ENCODE data around the gene ANKRD11. TPM values are rescaled to one million over a fixed set of nuclear protein-coding genes. Genes with fewer than 3 reads are reported as not detected.

The ANKRD11 gene
- 100 to 1,000 TPM; 174 to 177 TPM for total RNA-seq

- DNase-seq, result peak; percentile 99
- peak within 1 kb of the TSS; percentile 98 for H3K27ac Mint-ChIP-seq
- H3K4me1 Mint-ChIP-seq (ENCODE audit: low read depth), result peaks cover 50% of the 10 kb centered on the region
- CTCF ChIA-PET, result interaction anchor here (0.6 kb wide), 1 partner anchor 221 kb away, joined by 3 read pairs; no protein-coding TSS in a partner anchor
- no peaks in the 10 kb centered on the region for H3K9me3 Mint-ChIP-seq
- peak within 1 kb of the TSS; percentile 96 for H3K4me3 Mint-ChIP-seq
- peaks cover 19% of the 10 kb centered on the region for H3K36me3 Mint-ChIP-seq (ENCODE audit: low read depth)
- intact Hi-C loops (cut with micrococcal nuclease), result loop anchor here (1.0 to 2.0 kb wide), 3 partner anchors 15 to 250 kb away; partner anchors contain the start of gene RPL13
- no peaks in the 10 kb centered on the region for H3K27me3 Mint-ChIP-seq (ENCODE audit: low read depth)
These were observed at the start of gene ANKRD11 for GRCh38 chr16:89490439-89491237. Gene ANKRD11, minus strand, starts transcription at chr16:89490561. Its CDS starts 173,542 bp downstream, at chr16:89317019.

DNA sequence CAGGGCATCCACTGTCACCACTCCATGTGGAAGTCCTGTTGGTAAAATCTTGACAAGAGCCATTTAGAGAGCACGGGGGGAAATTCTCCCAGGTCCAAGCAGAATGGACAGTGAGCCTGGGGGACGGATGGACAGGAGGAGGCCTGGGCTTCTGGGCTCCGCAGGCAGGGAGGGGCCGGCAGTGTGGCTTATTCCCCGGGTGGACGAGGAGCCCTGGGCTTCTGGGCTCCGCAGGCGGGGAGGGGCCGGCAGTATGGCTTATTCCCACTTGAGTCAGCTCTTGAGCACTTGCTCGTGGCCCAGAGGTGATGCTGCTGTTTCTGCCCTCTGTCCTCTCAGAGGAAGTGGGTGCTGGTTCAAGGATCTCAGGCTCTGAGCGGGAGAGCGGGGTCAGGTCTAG, 47.9 kb upstream of the ANKRD11 start:
- Mint-ChIP-seq H3K4me1 (ENCODE audit: low read depth) (peaks cover 21% of the 10 kb centered on the region), H3K36me3 (ENCODE audit: low read depth) (peaks cover 19% of the 10 kb centered on the region), H3K27me3 (ENCODE audit: low read depth) (no peaks in the 10 kb centered on the region), H3K4me3 (no peak overlapping the region), H3K9me3 (no peaks in the 10 kb centered on the region), H3K27ac (no peak overlapping the region)
- CTCF ChIA-PET, result interaction anchor here (1.0 kb wide), 1 partner anchor 19 kb away, joined by 4 read pairs; no protein-coding TSS in a partner anchor
- DNase-seq, result no peak
- intact Hi-C loops (cut with micrococcal nuclease), result no loop called here

GRCh38 chr16:89537549-89537925, 47.2 kb upstream of the ANKRD11 start:
- no peaks in the 10 kb centered on the region for H3K9me3 Mint-ChIP-seq
- intact Hi-C loops (cut with micrococcal nuclease), result no loop called here
- no peak overlapping the region for H3K27ac Mint-ChIP-seq
- CTCF ChIA-PET, result interaction anchor here (0.7 to 1.0 kb wide), 2 partner anchors 20 to 26 kb away, joined by 3 to 4 read pairs; no protein-coding TSS in a partner anchor
- H3K4me3 Mint-ChIP-seq, result no peak overlapping the region
- no peak for DNase-seq
- peaks cover 18% of the 10 kb centered on the region for H3K36me3 Mint-ChIP-seq (ENCODE audit: low read depth)
- peaks cover 21% of the 10 kb centered on the region for H3K4me1 Mint-ChIP-seq (ENCODE audit: low read depth)
- H3K27me3 Mint-ChIP-seq (ENCODE audit: low read depth), result no peaks in the 10 kb centered on the region

GRCh38 chr16:89536886-89537548, 46.7 kb upstream of the ANKRD11 start:
- no peaks in the 10 kb centered on the region for H3K9me3 Mint-ChIP-seq
- intact Hi-C loops (cut with micrococcal nuclease), result no loop called here
- H3K36me3 Mint-ChIP-seq (ENCODE audit: low read depth), result peaks cover 19% of the 10 kb centered on the region
- H3K27me3 Mint-ChIP-seq (ENCODE audit: low read depth), result no peaks in the 10 kb centered on the region
- H3K27ac Mint-ChIP-seq, result no peak overlapping the region
- H3K4me3 Mint-ChIP-seq, result no peak overlapping the region
- H3K4me1 Mint-ChIP-seq (ENCODE audit: low read depth), result peaks cover 21% of the 10 kb centered on the region
- CTCF ChIA-PET, result interaction anchor here (0.7 to 1.0 kb wide), 2 partner anchors 20 to 26 kb away, joined by 3 to 4 read pairs; no protein-coding TSS in a partner anchor
- DNase-seq, result no peak

GRCh38 chr16:89536371-89536770, 46.0 kb upstream of the ANKRD11 start:
- intact Hi-C loops (cut with micrococcal nuclease), result no loop called here

DNA sequence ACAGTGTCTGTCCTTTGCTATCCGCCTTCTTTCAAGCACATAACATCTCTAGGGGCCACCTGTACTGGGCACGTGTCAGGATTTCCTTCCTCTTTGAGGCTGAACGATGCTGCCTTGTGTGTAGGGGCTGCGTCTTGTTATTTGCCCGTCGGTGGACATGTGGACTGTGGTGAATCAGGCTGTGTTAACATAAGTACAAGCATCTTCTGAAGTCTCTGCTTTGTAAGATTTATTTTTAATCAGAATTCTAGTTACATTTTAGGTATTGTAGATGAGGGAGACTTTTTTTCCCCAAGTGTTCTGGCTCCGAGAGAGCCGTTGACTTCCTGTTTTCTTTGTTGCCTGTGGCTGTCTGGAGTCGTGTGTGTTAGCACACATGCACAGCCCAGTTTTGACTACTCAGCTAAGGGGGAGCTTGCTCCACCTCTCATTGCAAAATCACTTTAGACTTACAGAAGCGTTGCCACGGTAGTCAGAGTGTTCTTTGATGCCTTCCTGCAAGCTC, 43.9 kb upstream of the ANKRD11 start:
- Mint-ChIP-seq H3K9me3 (no peaks in the 10 kb centered on the region), H3K36me3 (ENCODE audit: low read depth) (peaks cover 23% of the 10 kb centered on the region), H3K27ac (peak overlapping the region; percentile 55), H3K27me3 (ENCODE audit: low read depth) (no peaks in the 10 kb centered on the region), H3K4me1 (ENCODE audit: low read depth) (peaks cover 21% of the 10 kb centered on the region), H3K4me3 (no peak overlapping the region)
- CTCF ChIA-PET, result no interaction called here
- intact Hi-C loops (cut with micrococcal nuclease), result no loop called here
- peak; percentile 26 for DNase-seq

More at GRCh38 chr16:89536371-89536770, 46.0 kb upstream of the ANKRD11 start:
- Mint-ChIP-seq H3K4me1 (ENCODE audit: low read depth) (peaks cover 21% of the 10 kb centered on the region), H3K36me3 (ENCODE audit: low read depth) (peaks cover 23% of the 10 kb centered on the region), H3K27me3 (ENCODE audit: low read depth) (no peaks in the 10 kb centered on the region), H3K27ac (no peak overlapping the region), H3K9me3 (no peaks in the 10 kb centered on the region), H3K4me3 (no peak overlapping the region)
- DNase-seq, result no peak
- CTCF ChIA-PET, result no interaction called here

GRCh38 chr16:89531821-89532526, 41.6 kb upstream of the ANKRD11 start:
- no peaks in the 10 kb centered on the region for H3K9me3 Mint-ChIP-seq
- no peak for DNase-seq
- H3K27me3 Mint-ChIP-seq (ENCODE audit: low read depth), result no peaks in the 10 kb centered on the region
- H3K36me3 Mint-ChIP-seq (ENCODE audit: low read depth), result peaks cover 35% of the 10 kb centered on the region
- H3K27ac Mint-ChIP-seq, result no peak overlapping the region
- H3K4me1 Mint-ChIP-seq (ENCODE audit: low read depth), result peaks cover 21% of the 10 kb centered on the region
- H3K4me3 Mint-ChIP-seq, result no peak overlapping the region
- intact Hi-C loops (cut with micrococcal nuclease), result no loop called here
- CTCF ChIA-PET, result no interaction called here

DNA sequence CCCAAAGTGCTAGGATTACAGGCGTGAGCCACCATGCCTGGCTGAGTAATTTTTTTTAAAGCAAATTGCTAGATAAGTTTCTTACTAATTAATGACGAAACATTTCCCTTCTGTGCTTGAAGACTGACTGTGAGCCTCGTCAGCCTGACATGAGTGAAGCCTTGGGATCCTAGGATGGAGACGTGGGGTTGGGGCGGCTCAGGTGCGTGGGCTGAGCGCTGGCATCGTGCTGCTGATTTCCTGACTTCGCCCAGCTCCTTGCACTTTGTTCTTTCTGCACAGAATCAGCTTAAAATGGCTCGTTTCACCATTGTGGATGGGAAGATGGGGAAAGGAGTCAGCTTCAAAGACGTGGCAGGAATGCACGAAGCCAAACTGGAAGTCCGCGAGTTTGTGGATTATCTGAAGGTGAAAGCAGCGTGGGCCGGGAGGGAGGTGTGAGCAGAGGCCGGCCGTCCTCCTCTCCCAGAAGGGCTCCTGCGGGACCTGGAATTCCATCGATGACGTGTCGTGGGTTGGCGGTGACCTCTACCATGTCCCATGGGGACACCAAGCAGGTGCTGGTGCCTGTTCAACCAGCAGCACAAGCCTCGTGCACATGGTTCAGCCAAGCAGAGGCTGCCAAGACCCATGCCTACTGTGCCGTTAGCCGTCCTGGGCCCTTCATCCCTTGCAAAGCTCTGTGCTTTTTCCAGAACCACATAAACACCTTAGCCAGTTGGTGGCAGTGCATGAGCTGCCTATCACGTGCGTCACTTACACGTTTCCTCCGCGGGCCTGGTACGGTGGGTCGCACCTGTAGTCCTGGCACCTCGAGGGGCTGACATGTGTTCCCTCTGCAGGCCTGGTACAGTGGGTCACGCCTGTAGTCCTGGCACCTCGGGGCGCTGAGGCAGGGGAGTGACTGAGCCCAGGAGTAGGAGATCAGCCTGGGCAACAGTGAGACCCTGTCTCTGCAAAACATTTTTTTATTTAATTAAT, 40.3 kb upstream of the ANKRD11 start:
- Mint-ChIP-seq H3K27ac (no peak overlapping the region), H3K4me1 (ENCODE audit: low read depth) (peaks cover 21% of the 10 kb centered on the region), H3K4me3 (no peak overlapping the region), H3K27me3 (ENCODE audit: low read depth) (no peaks in the 10 kb centered on the region), H3K36me3 (ENCODE audit: low read depth) (peaks cover 42% of the 10 kb centered on the region), H3K9me3 (no peaks in the 10 kb centered on the region)
- CTCF ChIA-PET, result no interaction called here
- DNase-seq, result no peak
- intact Hi-C loops (cut with micrococcal nuclease), result no loop called here

GRCh38 chr16:89529097-89529496, 38.7 kb upstream of the ANKRD11 start:
- no peak for DNase-seq
- Mint-ChIP-seq H3K4me3 (no peak overlapping the region), H3K9me3 (no peaks in the 10 kb centered on the region), H3K27me3 (ENCODE audit: low read depth) (no peaks in the 10 kb centered on the region), H3K4me1 (ENCODE audit: low read depth) (peaks cover 7% of the 10 kb centered on the region), H3K36me3 (ENCODE audit: low read depth) (peaks cover 35% of the 10 kb centered on the region), H3K27ac (no peak overlapping the region)
- CTCF ChIA-PET, result no interaction called here
- intact Hi-C loops (cut with micrococcal nuclease), result no loop called here

- H3K9me3 Mint-ChIP-seq, result no peaks in the 10 kb centered on the region
- CTCF ChIA-PET, result no interaction called here
- intact Hi-C loops (cut with micrococcal nuclease), result no loop called here
- H3K27ac Mint-ChIP-seq, result no peak overlapping the region
- peaks cover 29% of the 10 kb centered on the region for H3K36me3 Mint-ChIP-seq (ENCODE audit: low read depth)
- no peaks in the 10 kb centered on the region for H3K4me1 Mint-ChIP-seq (ENCODE audit: low read depth)
- H3K4me3 Mint-ChIP-seq, result no peak overlapping the region
- no peak for DNase-seq
- H3K27me3 Mint-ChIP-seq (ENCODE audit: low read depth), result no peaks in the 10 kb centered on the region
These were observed 35.0 kb upstream of the ANKRD11 start for GRCh38 chr16:89525146-89525913.
